Thymus (tissue), 11 donors: Measurements from ENCODE around the gene PPP1R18. TPM values are rescaled to one million over a fixed set of nuclear protein-coding genes. Genes with fewer than 3 reads are reported as not detected.
"Not testable (repeated sequence)": the region's sequence is repeated elsewhere in the genome, so short reads cannot be mapped to it uniquely, and the experiment has no call there.

ENCODE experiments used
- DNase-seq, 9 donors: peaks; one replicate each; pipeline ENCODE4 v3.0.0-alpha.2; 2013; ENCODE audit warnings: low spot score in 9 of 9, low read depth in 6 of 9, missing footprints in 1 of 9
- H3K27ac ChIP-seq, 2 donors: one replicate each; pipeline ENCODE4 v1.5.1; 2013; ENCODE audit warnings: control low read depth in 1 of 2, low read depth in 1 of 2, low read length in 1 of 2, mild to moderate bottlenecking in 1 of 2, moderate library complexity in 1 of 2
- H3K27me3 ChIP-seq, 2 donors: one replicate each; pipeline ENCODE4 v1.5.1; 2013; ENCODE audit warnings: low read length in 1 of 2; ENCODE audit not compliant: control insufficient read depth in 2 of 2, insufficient read depth in 1 of 2
- H3K36me3 ChIP-seq, 2 donors: one replicate each; pipeline ENCODE4 v1.5.1; 2013; ENCODE audit warnings: low read length in 1 of 2, mild to moderate bottlenecking in 1 of 2, moderate library complexity in 1 of 2; ENCODE audit not compliant: control insufficient read depth in 2 of 2, insufficient read depth in 2 of 2
- H3K4me1 ChIP-seq, 2 donors: one replicate each; pipeline ENCODE4 v1.5.1; 2013; ENCODE audit warnings: low read length in 2 of 2; ENCODE audit not compliant: control insufficient read depth in 2 of 2, insufficient read depth in 2 of 2
- H3K4me3 ChIP-seq, 2 donors: one replicate each; pipeline ENCODE4 v1.5.1; 2013; ENCODE audit warnings: low read length in 2 of 2, control low read depth in 1 of 2, mild to moderate bottlenecking in 1 of 2
- H3K9me3 ChIP-seq, 2 donors: one replicate each; pipeline ENCODE4 v1.5.1; 2013; ENCODE audit warnings: low read length in 1 of 2, mild to moderate bottlenecking in 1 of 2; ENCODE audit not compliant: control insufficient read depth in 2 of 2, insufficient read depth in 1 of 2
- WGBS: extraction: QIAGEN DNeasy Blood & Tissue Kit; methylation state at CpG from one replicate; pipeline ENCODE4 v1.1.7; 2013; 5-methylcytosine and 5-hydroxymethylcytosine counted together
- polyA plus RNA-seq: library from polyadenylated mRNA; stranded (reverse); fragments of 200-250 nt; gene quantifications from one replicate; pipeline ENCODE4 v1.2.3, GENCODE V29; 2013
- total RNA-seq: library from RNA; stranded (reverse); fragments of 120-200 nt; gene quantifications from one replicate; pipeline ENCODE4 v1.2.4, GENCODE V29; 2013
- donor health status: healthy.

Gene PPP1R18
- total and polyA plus RNA-seq, 2 donors = 47.6 to 115 TPM

DNA sequence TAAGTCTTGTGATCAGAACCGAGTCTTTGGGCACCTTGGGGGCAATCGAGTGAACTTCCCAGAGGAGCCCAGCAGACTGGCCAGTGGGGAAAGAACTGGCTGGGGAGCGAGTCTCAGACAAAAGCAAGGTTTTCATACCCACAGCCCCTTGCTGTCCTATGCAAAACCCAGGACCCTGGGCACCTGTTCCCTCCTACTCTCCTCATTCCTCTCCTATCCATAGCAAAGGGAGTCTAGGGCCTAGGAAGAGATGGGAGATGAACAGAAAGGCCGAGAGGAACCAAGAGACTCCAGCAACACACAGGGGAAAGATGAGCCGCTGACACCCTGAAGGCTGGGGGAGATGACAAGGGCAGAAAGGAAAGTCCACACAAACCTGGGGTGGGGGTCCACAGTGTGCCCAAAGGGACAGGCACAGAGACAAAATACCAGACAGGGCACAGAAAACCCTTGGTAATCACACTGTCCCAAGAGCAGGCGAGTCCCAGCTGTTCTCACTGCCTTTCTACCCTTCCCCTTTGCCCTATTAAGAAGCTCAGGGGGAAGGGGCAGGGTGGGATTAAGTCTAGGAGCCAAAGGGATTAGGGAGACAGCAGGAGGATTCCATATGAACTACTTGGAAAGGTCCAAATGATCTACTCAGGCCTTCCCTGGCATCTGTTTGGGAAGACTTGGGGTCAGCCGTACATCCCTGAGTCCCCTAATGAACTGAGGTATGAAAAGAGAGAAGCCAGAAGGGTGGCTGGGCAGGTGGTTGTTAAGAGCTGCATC lies 6.5 kb downstream of the PPP1R18 start:
- Histone ChIP-seq H3K4me1 (peaks cover 24 to 55% of the 10 kb centered on the region in 2 donors), H3K4me3 (peak overlapping the region; percentile 34 to 35), H3K9me3 (peaks cover 0 to 8% of the 10 kb centered on the region in 2 donors), H3K27me3 (no peaks in the 10 kb centered on the region), H3K36me3 (peaks cover 45 to 63% of the 10 kb centered on the region in 2 donors), H3K27ac (peak overlapping the region; percentile 65 to 69)
- no peak for DNase-seq
- 85% methylated on average over 7 of the region's 7 CpGs for WGBS

DNA sequence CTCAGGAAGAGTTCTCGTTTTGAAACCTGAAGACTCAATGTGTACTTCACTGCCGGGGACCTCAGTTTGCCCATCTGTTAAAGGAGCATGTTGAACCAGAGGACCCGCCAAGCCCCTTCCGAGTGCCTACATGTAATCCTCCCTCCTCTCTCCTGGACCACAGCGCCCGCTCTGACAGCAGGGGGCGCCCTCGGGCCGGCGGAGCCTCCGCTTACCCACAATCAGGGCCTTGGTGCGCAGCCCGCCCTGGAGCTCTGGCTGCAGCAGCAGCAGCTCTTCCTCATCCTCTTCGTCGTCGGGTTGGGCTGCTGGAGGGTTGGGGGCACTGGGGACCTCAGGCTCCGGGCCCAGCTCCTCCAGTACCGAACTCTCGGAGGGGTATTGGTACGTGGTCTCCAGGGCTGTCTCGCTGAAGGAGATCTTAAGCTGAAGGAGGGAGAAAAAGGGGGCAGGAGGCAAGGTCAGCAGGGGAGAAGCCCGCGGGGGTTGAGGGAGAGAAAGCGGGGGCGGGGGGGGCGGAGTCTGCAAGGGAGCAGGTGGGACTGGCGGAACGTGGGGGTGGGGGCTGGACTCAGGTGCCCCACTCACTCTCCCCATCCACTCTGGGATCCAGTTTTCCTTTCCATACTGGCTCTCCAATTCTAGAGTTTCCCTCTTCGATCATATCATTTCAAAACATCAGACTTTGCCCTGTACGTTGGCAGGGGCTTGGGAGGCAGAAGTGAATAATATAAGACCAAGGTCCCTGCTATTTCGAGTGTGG lies 7.3 kb downstream of the PPP1R18 start:
- peak in 7 of 9 donors; percentile 76 to 94 (median 88) for DNase-seq
- peak overlapping the region; percentile 34 to 35 for H3K4me3 ChIP-seq
- no peaks in the 10 kb centered on the region for H3K27me3 ChIP-seq
- peaks cover 45 to 63% of the 10 kb centered on the region in 2 donors for H3K36me3 ChIP-seq
- peaks cover 0 to 8% of the 10 kb centered on the region in 2 donors for H3K9me3 ChIP-seq
- peak overlapping the region; percentile 43 to 69 for H3K27ac ChIP-seq
- peaks cover 23 to 52% of the 10 kb centered on the region in 2 donors for H3K4me1 ChIP-seq
- WGBS = 13% methylated on average over 31 of the region's 31 CpGs

DNA sequence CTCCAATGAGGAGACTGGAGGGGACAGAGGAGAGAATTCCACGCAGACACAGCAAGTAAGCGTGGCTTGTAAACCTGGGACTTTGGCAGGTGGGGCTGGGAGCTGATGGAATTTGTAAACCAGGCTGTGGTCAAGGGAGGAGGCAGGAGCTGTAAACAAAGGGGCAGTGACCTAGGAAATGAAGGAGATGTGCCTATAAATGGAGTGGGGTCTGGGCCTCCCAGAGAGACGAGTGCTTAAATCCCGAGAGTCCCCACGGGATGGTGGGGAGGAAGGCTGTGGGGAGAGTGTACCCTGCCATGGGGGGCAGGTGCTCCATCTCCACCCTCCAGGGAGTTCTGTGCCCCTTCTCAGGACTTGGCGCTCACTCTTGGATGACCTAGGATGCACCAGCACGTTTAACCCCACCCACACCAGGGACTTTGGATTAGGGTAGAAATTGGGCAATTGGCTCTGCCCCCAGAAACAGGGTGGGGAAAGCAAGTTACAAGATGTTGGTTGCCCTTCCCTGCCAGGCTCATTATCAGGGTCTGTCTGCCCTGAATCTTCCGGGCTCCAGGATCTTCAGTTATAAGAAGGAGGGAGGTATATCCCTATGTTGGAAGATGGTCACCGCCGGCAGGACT lies 9.7 kb downstream of the PPP1R18 start:
- Histone ChIP-seq H3K27ac (no peak overlapping the region), H3K9me3 (no peaks in the 10 kb centered on the region), H3K4me1 (peaks cover 26 to 36% of the 10 kb centered on the region in 2 donors), H3K36me3 (peaks cover 45 to 54% of the 10 kb centered on the region in 2 donors), H3K4me3 (no peak overlapping the region), H3K27me3 (no peaks in the 10 kb centered on the region)
- 97% methylated on average over 10 of the region's 10 CpGs for WGBS
- no peak for DNase-seq

DNA sequence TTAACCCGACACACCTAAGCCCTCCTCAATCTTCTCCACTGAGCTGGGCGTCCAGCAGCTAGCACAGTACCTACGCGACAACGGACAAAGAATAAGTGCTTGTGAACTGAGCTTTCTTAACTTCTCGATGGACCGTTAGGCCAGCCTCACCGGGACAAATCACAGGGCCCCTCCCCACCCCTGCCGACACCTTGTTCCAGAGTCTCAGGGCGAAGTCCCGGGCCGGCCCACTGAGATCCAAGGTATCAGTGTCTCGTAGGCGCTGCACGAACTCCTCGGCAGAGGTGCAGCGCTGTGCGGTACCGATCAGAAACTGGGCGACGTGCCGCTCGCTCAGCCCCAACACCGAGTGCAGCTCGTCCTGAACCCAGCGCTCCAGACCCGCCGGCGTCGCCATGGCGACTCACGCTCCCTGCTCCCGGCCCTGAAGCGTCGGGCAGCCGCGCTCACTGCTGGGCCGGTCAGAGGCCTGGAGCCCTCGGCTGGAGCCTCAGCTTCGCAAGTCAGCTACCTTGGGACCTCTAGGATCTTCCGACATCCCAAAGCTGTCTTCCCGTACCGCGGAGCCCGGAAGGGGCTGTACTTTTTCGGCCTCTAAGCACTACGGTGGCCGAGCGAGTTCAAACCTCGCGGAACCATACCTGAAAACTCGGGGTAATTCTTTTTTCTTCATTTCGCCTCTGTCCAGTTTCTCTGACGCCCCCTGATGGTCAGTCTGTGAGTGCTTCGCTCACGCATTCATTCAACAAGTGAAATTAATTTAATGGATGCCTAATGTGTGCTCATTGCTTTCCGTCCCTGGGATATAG lies 13.8 kb downstream of the PPP1R18 start, which contains the start of gene DHX16:
TSS of gene DHX16 (minus strand) at position 562 of the 809 bp plus-strand sequence. CDS start at position 397, 165 bp downstream.
- under 1% methylated on average over 57 of the region's 57 CpGs for WGBS
- DNase-seq = peak; percentile 86 to 96 (median 91)
- Histone ChIP-seq H3K9me3 (no peaks in the 10 kb centered on the region), H3K36me3 (peaks cover 37 to 48% of the 10 kb centered on the region in 2 donors), H3K27ac (peak within 1 kb of the TSS; percentile 22 to 25), H3K27me3 (no peaks in the 10 kb centered on the region), H3K4me1 (peaks cover 7 to 15% of the 10 kb centered on the region in 2 donors), H3K4me3 (peak within 1 kb of the TSS; percentile 78 to 81)

DNA sequence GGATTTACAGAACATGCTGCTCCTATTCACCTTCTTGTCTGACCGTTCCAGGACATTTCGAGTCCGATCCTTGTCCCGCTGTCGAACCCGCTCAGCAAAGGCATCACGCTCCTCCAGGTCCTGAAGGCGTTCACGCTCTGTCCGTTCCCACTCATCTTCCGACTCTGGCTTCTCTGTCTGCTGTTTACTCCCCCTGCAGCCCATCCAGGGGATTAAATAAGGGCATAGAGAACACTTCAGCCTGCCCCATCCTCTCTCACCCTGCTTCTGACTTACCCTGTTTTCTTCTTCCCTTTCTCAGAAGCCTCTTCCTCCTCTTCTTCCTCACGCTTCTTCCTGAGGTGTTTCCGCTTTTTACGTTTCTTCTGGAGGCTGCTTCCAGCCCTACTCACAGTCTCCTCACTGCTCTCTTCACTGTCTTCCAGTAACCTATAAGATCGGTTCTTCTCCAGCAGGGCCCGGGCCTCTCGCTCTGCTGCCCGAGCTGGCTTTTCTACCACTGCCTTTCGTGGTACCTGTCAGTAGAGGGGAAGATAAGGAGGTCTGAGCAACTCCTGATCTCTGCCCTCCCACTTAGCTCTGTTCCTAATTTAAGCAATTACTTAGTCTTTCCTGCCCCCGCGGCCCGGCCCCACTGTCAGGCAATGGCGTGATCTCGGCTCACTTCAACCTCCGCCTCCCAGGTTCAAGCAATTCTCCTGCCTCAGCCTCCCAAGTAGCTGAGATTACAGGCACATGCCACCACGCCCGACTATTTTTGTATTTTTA lies 15.5 kb downstream of the PPP1R18 start:
- Histone ChIP-seq H3K36me3 (peaks cover 31 to 43% of the 10 kb centered on the region in 2 donors), H3K9me3 (no peaks in the 10 kb centered on the region), H3K27ac (no peak overlapping the region), H3K4me3 (no peak overlapping the region), H3K27me3 (no peaks in the 10 kb centered on the region), H3K4me1 (peaks cover 7 to 15% of the 10 kb centered on the region in 2 donors)
- WGBS = 96% methylated on average over 27 of the region's 27 CpGs
- DNase-seq = no peak

DNA sequence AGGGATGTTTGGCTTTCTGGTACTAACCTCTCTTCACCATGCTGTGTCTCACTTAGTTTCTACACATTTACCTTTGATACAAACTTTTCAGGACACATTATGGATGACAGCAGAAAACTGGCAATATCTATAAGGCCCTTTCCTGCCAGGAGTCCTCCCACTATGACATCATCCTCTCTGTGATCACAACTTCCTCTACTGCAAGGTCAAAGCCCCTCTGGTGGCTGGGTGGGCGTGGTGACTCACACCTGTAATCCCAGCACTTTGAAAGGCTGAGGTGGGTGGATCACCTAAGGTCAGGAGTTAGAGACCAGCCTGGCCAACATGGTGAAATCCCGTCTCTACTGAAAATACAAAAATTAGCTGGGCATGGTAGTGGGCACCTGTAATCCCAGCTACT lies 20.1 kb downstream of the PPP1R18 start:
- not testable (repeated sequence) for H3K4me1 ChIP-seq, H3K27me3 ChIP-seq, DNase-seq, H3K9me3 ChIP-seq, H3K4me3 ChIP-seq, H3K27ac ChIP-seq
- peaks cover 74 to 80% of the 10 kb centered on the region in 2 donors for H3K36me3 ChIP-seq
- WGBS = 96% methylated on average over 2 of the region's 2 CpGs

DNA sequence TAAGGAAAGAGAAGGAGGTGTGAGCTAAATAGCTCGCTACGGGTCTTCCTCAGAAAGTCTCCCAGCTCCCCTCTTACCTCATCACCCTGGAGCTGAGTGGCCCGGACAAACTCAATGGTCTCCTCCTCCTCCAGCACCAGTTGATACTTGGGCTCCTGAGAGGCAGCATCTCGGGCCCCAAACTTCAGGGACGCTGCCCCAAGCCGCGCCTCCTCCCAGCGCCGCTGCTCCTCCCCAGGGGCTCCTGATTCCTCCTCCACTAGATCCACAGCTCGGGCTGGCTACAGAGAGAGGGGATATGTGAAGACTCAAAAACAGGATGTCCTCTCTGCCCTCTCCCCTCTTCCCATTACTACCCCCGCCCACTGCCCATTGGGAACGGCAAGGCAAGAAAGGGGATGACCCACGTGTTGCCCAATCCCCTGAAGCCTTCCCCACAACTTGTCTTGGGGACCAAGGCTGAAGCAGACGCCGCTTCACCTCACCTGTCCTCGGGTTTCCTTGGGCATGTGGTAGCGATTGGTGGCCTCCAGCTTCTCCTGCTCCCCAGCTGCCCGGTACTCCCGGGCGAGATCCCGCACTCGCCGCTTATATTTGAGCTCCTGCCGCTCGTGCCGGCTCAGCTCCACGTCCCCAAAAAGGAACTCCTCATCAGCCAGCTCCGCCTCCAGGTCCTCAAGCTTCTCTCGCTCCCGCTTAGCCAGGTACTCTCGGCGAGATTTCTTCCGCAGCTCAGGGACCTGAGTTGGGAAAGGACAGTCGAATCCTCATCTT lies 21.3 kb downstream of the PPP1R18 start:
- Histone ChIP-seq H3K9me3 (no peaks in the 10 kb centered on the region), H3K36me3 (peaks cover 72 to 82% of the 10 kb centered on the region in 2 donors), H3K27me3 (no peaks in the 10 kb centered on the region), H3K27ac (no peak overlapping the region), H3K4me1 (no peaks in the 10 kb centered on the region), H3K4me3 (no peak overlapping the region)
- WGBS = 98% methylated on average over 34 of the region's 34 CpGs
- no peak for DNase-seq
